NCI-H2171 (cell line): ENCODE measurements around the gene NFATC3.
A peak's percentile ranks its signal among the peaks of the same experiment; 100 is the strongest.

Experiments used
- DNase-seq: peaks from one replicate; lab custom pipeline; 2025; lab: John Stamatoyannopoulos, UW

Gene NFATC3

GRCh38 chr16:68273896-68274295 is 188.7 kb downstream of the NFATC3 start:
- no peak for DNase-seq

- no peak for DNase-seq
Measured at GRCh38 chr16:68274441-68274840, 189.3 kb downstream of the NFATC3 start.

GRCh38 chr16:68275611-68276191 is 190.5 kb downstream of the NFATC3 start:
- DNase-seq = peak; percentile 85

GRCh38 chr16:68276223-68276622 is 191.1 kb downstream of the NFATC3 start:
- DNase-seq = no peak
